Uterus (tissue), 4 donors: ENCODE data around the gene MYL6B. TPM values are rescaled to one million over a fixed set of nuclear protein-coding genes. Genes with fewer than 3 reads are reported as not detected.

ENCODE experiments used
- DNase-seq, 2 donors: peaks; one replicate each; pipeline ENCODE4 v3.0.0-alpha.2; 2019 to 2020
- H3K27ac ChIP-seq, 2 donors: fragments of 200-600 bp; sonication (generic); 1 replicate in 1 of 2; 2 replicates in 1 of 2; pipeline ENCODE4 v1.5.1; 2016 to 2018
- H3K27me3 ChIP-seq, 2 donors: fragments of 200-600 bp; sonication (generic); one replicate each; pipeline ENCODE4 v1.5.1; 2018 to 2019; ENCODE audit warnings: control low read depth in 1 of 2
- H3K36me3 ChIP-seq, 2 donors: fragments of 200-600 bp; sonication (generic); one replicate each; pipeline ENCODE4 v1.5.1; 2019; ENCODE audit warnings: control low read depth in 1 of 2
- H3K4me1 ChIP-seq, 2 donors: fragments of 200-600 bp; sonication (generic); one replicate each; pipeline ENCODE4 v1.5.1; 2018 to 2019; ENCODE audit warnings: control low read depth in 1 of 2
- H3K4me3 ChIP-seq, 2 donors: fragments of 200-600 bp; sonication (generic); 1 replicate in 1 of 2; 2 replicates in 1 of 2; pipeline ENCODE4 v1.5.1; 2018 to 2019; ENCODE audit warnings: mild to moderate bottlenecking in 1 of 2
- H3K9me3 ChIP-seq, 2 donors: fragments of 200-600 bp; sonication (generic); one replicate each; pipeline ENCODE4 v1.5.1; 2019; ENCODE audit warnings: control low read depth in 1 of 2
- CTCF ChIP-seq, 4 experiments: fragments of 200-600 bp in 2 of 4; fragments of 450-650 bp in 2 of 4; sonication (generic) in 2 of 4; IDR thresholded peaks; one replicate each; pipeline ENCODE4 v1.5.1; 2016 to 2019; ENCODE audit warnings: antibody characterized with exemption in 4 of 4, mild to moderate bottlenecking in 2 of 4, moderate library complexity in 1 of 4
- POLR2A ChIP-seq, 2 donors: fragments of 450-650 bp; IDR thresholded peaks; one replicate each; pipeline ENCODE4 v1.6.1; 2016; ENCODE audit warnings: antibody characterized with exemption in 2 of 2, mild to moderate bottlenecking in 1 of 2, moderate library complexity in 1 of 2
- intact Hi-C: fragments of 100-400 bp; cut with DNase I; formaldehyde crosslinking; loops from one replicate; pipeline ENCODE4 v1.15.1; 2023; ENCODE audit warnings: low total_unique reads
- total RNA-seq, 4 donors: library from RNA; depleted of rRNA in 3 of 4; stranded (reverse); fragments of >200 nt in 3 of 4; gene quantifications; one replicate each; pipeline versions ENCODE4 v1.1.0 to v1.2.4, GENCODE V29; 2014 to 2023
- donor health status: DM: yes; HTN: yes; CAD: no.

MYL6B gene
- total RNA-seq, 4 donors from 2014 or later: 6.7 to 57.5 (median 27.0) TPM

- DNase-seq: no peak
- TF ChIP-seq POLR2A (IDR thresholded peaks at IDR 0.05): no peak
- no peak for TF ChIP-seq CTCF (IDR thresholded peaks at IDR 0.05)
- no peaks in the 10 kb centered on the region for H3K9me3 ChIP-seq
- intact Hi-C loops: no loop called here
- no peaks in the 10 kb centered on the region for H3K4me1 ChIP-seq
- H3K4me3 ChIP-seq: no peak overlapping the region
- H3K27ac ChIP-seq: no peak overlapping the region
- H3K36me3 ChIP-seq: no peaks in the 10 kb centered on the region
- no peaks in the 10 kb centered on the region for H3K27me3 ChIP-seq
These were observed 26.0 kb downstream of the MYL6B start for GRCh38 chr12:56178347-56178746.

- TF ChIP-seq CTCF (IDR thresholded peaks at IDR 0.05): no peak
- no peak for TF ChIP-seq POLR2A (IDR thresholded peaks at IDR 0.05)
- no peak for DNase-seq
- Histone ChIP-seq H3K9me3 (no peaks in the 10 kb centered on the region), H3K4me1 (no peaks in the 10 kb centered on the region), H3K4me3 (no peak overlapping the region), H3K36me3 (no peaks in the 10 kb centered on the region), H3K27ac (no peak overlapping the region), H3K27me3 (no peaks in the 10 kb centered on the region)
- intact Hi-C loops: no loop called here
These were observed 34.6 kb downstream of the MYL6B start for GRCh38 chr12:56186957-56187356.

GRCh38 chr12:56188131-56188777 lies 35.9 kb downstream of the MYL6B start:
- peak overlapping the region; percentile 98 to 99 for H3K27ac ChIP-seq
- DNase-seq: no peak
- no peaks in the 10 kb centered on the region for H3K4me1 ChIP-seq
- H3K27me3 ChIP-seq: no peaks in the 10 kb centered on the region
- no peaks in the 10 kb centered on the region for H3K36me3 ChIP-seq
- H3K4me3 ChIP-seq: peak overlapping the region; percentile 69 to 94
- intact Hi-C loops: no loop called here
- H3K9me3 ChIP-seq: no peaks in the 10 kb centered on the region
- TF ChIP-seq CTCF (IDR thresholded peaks at IDR 0.05) (no peak), POLR2A (IDR thresholded peaks at IDR 0.05) (no peak)

GRCh38 chr12:56188778-56189098 lies 36.4 kb downstream of the MYL6B start:
- H3K27me3 ChIP-seq: no peaks in the 10 kb centered on the region
- H3K9me3 ChIP-seq: no peaks in the 10 kb centered on the region
- no peaks in the 10 kb centered on the region for H3K36me3 ChIP-seq
- no peak for DNase-seq
- peak overlapping the region; percentile 69 to 94 for H3K4me3 ChIP-seq
- intact Hi-C loops: no loop called here
- peak overlapping the region; percentile 98 to 99 for H3K27ac ChIP-seq
- H3K4me1 ChIP-seq: no peaks in the 10 kb centered on the region
- no peak for TF ChIP-seq POLR2A (IDR thresholded peaks at IDR 0.05)
- no peak for TF ChIP-seq CTCF (IDR thresholded peaks at IDR 0.05)

- DNase-seq: peak; percentile 90 to 91
- Histone ChIP-seq H3K9me3 (no peaks in the 10 kb centered on the region), H3K4me3 (peak within 1 kb of the TSS; percentile 69 to 94), H3K4me1 (no peaks in the 10 kb centered on the region), H3K36me3 (no peaks in the 10 kb centered on the region), H3K27me3 (no peaks in the 10 kb centered on the region), H3K27ac (peak within 1 kb of the TSS; percentile 98 to 99)
- intact Hi-C loops: no loop called here
- TF ChIP-seq POLR2A (IDR thresholded peaks at IDR 0.05): peak; percentile 40 to 48
- TF ChIP-seq CTCF (IDR thresholded peaks at IDR 0.05): peak; percentile 57 to 96 (median 89)
These were observed 36.9 kb downstream of the MYL6B start, which contains the start of gene SMARCC2 for GRCh38 chr12:56189099-56189917. TSS of gene SMARCC2 (minus strand) at chr12:56189483. CDS start at chr12:56189461, 22 bp downstream.
